Adrenal gland (tissue), 12 donors: ENCODE data around the gene ARFGEF3. TPM values are rescaled to one million over a fixed set of nuclear protein-coding genes. Genes with fewer than 3 reads are reported as not detected.
A peak's percentile ranks its signal among the peaks of the same experiment; 100 is the strongest.
"Not testable (repeated sequence)": the region's sequence is repeated elsewhere in the genome, so short reads cannot be mapped to it uniquely, and the experiment has no call there.

Experiments
- DNase-seq, 7 donors: peaks; one replicate each; pipeline ENCODE4 v3.0.0-alpha.2; 2019 to 2020
- H3K27ac ChIP-seq, 5 donors: fragments of 200-600 bp; sonication (generic) in 4 of 5; 1 replicate in 3 of 5; 2 replicates in 2 of 5; pipeline versions ENCODE4 v1.5.1 to v1.8.0; 2016 to 2020; ENCODE audit warnings: mild to moderate bottlenecking in 1 of 5
- H3K27me3 ChIP-seq: fragments of 200-600 bp; 2 replicates; pipeline ENCODE4 v1.8.0; 2021
- H3K36me3 ChIP-seq, 2 donors: fragments of 200-600 bp; replicated peaks in 1 of 2; 1 replicate in 1 of 2; 2 replicates in 1 of 2; pipeline versions ENCODE4 v1.5.1 to v1.8.0; 2018 to 2022
- H3K4me1 ChIP-seq, 2 donors: fragments of 200-600 bp; replicated peaks in 1 of 2; 1 replicate in 1 of 2; 2 replicates in 1 of 2; pipeline versions ENCODE4 v1.5.1 to v1.8.0; 2018 to 2021
- H3K4me3 ChIP-seq, 4 donors: fragments of 200-600 bp; sonication (generic) in 3 of 4; one replicate each; pipeline ENCODE4 v1.5.1; 2016 to 2018
- H3K9me3 ChIP-seq, 3 donors: fragments of 200-600 bp; sonication (generic) in 1 of 3; replicated peaks in 1 of 3; 1 replicate in 2 of 3; 2 replicates in 1 of 3; pipeline versions ENCODE4 v1.5.1 to v1.8.0; 2016 to 2021
- CTCF ChIP-seq, 6 experiments: fragments of 450-650 bp in 4 of 6; fragments of 200-600 bp in 2 of 6; sonication (generic) in 1 of 6; IDR thresholded peaks; 1 replicate in 5 of 6; 2 replicates in 1 of 6; pipeline versions ENCODE4 v1.5.1 to v1.8.0; 2016 to 2021; ENCODE audit warnings: antibody characterized with exemption in 6 of 6, mild to moderate bottlenecking in 2 of 6, moderate library complexity in 1 of 6
- POLR2A ChIP-seq, 2 donors: fragments of 450-650 bp; IDR thresholded peaks; one replicate each; pipeline ENCODE4 v1.6.1; 2017; ENCODE audit warnings: antibody characterized with exemption in 2 of 2, mild to moderate bottlenecking in 2 of 2, moderate library complexity in 1 of 2
- WGBS, 4 donors: extraction: QIAGEN DNeasy Blood & Tissue Kit in 2 of 4; methylation state at CpG; one replicate each; pipeline versions ENCODE4 v1.1.5 to v1.1.7; 2013 to 2017; 5-methylcytosine and 5-hydroxymethylcytosine counted together
- intact Hi-C, 2 donors: fragments of 100-400 bp; cut with DNase I; formaldehyde crosslinking; loops; one replicate each; pipeline versions ENCODE4 v1.14.1 to v1.15.0; 2022 to 2023
- polyA plus RNA-seq, 3 donors: library from polyadenylated mRNA; stranded (reverse); fragments of 200-250 nt in 2 of 3; fragments of 350-450 nt in 1 of 3; fragmentation: Illumina TruSeq in 1 of 3; extraction: RNeasy Lipid Tissue Mini Kit (QIAGEN cat#74804) in 1 of 3; gene quantifications; one replicate each; pipeline ENCODE4 v1.2.3, GENCODE V29; 2013 to 2014
- total RNA-seq, 9 donors: library from RNA; depleted of rRNA in 4 of 9; stranded (reverse); fragments of >200 nt in 4 of 9; fragments of 120-200 nt in 1 of 9; fragmentation: NEBNext Ultra II Directional in 1 of 9; extraction: Animal tissue kit (Norgen Biotek cat#: 25700) in 1 of 9; gene quantifications; one replicate each; pipeline versions ENCODE4 v1.1.0 to v1.2.4, GENCODE V29; 2013 to 2023
- donor health status: healthy with polysubstance abuse.
- donor health status: Bipolar disorder and iron deficiency.
- donor health status: DM: yes; HTN: yes; CAD: no.
- donor health status: DM: no; HTN: no; CAD: no.
- donor health status: DM: no; HTN: no; CAD: no.
- donor health status: DM: yes; HTN: yes; CAD: no.

Gene ARFGEF3
- total and polyA plus RNA-seq, 12 donors = 0.06 to 10.9 (median 0.91) TPM; not detected in 1

DNA sequence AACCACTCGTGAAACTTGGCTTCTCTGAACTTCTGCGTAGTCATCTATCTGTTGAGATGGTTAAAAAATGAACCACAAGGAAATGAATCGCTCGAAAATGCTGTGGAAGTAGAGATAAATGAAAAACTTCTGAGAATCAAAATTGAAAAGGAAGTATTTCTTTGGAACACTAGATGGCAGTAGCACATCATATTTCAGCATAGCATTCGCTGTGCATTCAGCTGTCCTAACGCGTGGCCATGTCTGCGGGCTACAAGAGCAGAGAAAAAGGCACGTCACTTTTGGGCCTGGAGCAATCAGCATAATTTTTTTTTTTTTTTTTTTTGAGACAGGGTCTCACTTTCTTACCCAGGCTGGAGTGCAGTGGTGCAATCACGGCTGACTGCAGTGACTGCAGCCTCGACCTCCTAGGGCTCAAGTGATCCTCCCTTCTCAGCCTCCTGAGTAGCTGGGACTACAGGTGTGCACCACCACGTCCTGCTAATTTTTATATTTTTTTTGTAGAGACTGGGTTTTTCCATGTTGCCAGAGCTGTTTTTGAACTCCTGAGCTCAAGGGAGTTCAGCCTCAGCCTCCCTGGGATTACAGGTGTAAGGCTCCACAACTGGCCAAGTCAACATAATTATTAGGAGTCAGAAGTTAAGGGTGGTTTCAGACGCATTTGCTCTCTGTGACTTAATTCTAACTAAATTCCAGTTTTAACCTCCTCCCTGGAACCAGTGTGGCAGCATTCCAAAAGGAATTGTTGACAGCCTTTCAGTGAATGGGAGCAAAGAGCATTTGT lies 45.7 kb upstream of the ARFGEF3 start:
- Histone ChIP-seq H3K9me3 (no peaks in the 10 kb centered on the region), H3K27ac (no peak overlapping the region), H3K4me3 (no peak overlapping the region), H3K4me1 (no peaks in the 10 kb centered on the region), H3K36me3 (no peaks in the 10 kb centered on the region), H3K27me3 (no peaks in the 10 kb centered on the region)
- intact Hi-C loops = loop anchor here (5.0 to 10.0 kb wide), 6 partner anchors 169 to 649 kb away; partner anchors contain the start of gene HEBP2 (in 1 of the 2)
- WGBS, 4 donors = 19 to 22% (median 20%) methylated on average over 13 of the region's 13 CpGs
- TF ChIP-seq POLR2A (IDR thresholded peaks at IDR 0.05) (no peak), CTCF (IDR thresholded peaks at IDR 0.05) (peak; percentile 59 to 92 (median 82))
- DNase-seq = peak; percentile 39 to 83 (median 65)

- intact Hi-C loops = loop anchor here (5.0 to 10.0 kb wide), 6 partner anchors 168 to 648 kb away; partner anchors contain the start of gene HEBP2 (in 1 of the 2)
- Histone ChIP-seq H3K27me3 (no peaks in the 10 kb centered on the region), H3K27ac (no peak overlapping the region), H3K9me3 (no peaks in the 10 kb centered on the region), H3K4me3 (no peak overlapping the region), H3K4me1 (no peaks in the 10 kb centered on the region), H3K36me3 (no peaks in the 10 kb centered on the region)
- WGBS, 4 donors = 63 to 70% (median 66%) methylated on average over 3 of the region's 3 CpGs
- TF ChIP-seq POLR2A (IDR thresholded peaks at IDR 0.05) (no peak), CTCF (IDR thresholded peaks at IDR 0.05) (no peak)
- DNase-seq = no peak
Observed at GRCh38 chr6:138116661-138116999, 45.1 kb upstream of the ARFGEF3 start.

- no peaks in the 10 kb centered on the region for H3K36me3 ChIP-seq
- H3K27me3 ChIP-seq = no peaks in the 10 kb centered on the region
- DNase-seq = no peak
- H3K4me3 ChIP-seq = no peak overlapping the region
- H3K27ac ChIP-seq = no peak overlapping the region
- no peaks in the 10 kb centered on the region for H3K4me1 ChIP-seq
- intact Hi-C loops = loop anchor here (5.0 to 10.0 kb wide), 6 partner anchors 167 to 647 kb away; partner anchors contain the start of gene HEBP2 (in 1 of the 2)
- 76 to 87% (median 86%) methylated on average over 8 of the region's 8 CpGs for WGBS, 4 donors
- TF ChIP-seq POLR2A (IDR thresholded peaks at IDR 0.05) = no peak
- no peak for TF ChIP-seq CTCF (IDR thresholded peaks at IDR 0.05)
- H3K9me3 ChIP-seq = no peaks in the 10 kb centered on the region
Observed at GRCh38 chr6:138117376-138117914, 44.3 kb upstream of the ARFGEF3 start.

DNA sequence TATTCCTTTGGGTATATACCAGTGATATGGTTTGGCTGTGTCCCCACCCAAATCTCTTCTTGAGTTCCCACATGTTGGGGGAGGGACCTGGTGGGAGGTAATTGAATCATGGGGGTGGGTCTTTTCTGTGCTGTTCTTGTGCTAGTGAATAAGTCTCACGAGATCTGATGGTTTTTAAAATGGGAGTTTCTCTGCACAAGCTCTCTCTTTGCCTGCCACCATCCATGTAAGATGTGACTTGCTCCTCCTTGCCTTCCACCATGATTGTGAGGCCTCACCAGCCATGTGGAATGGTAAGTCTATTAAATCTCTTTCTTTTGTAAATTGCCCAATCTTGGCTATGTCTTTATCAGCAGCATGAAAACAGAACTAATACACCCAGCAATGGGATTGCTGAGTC lies 42.5 kb upstream of the ARFGEF3 start:
- not testable (repeated sequence) for DNase-seq, H3K27me3 ChIP-seq, H3K36me3 ChIP-seq, H3K27ac ChIP-seq, H3K4me3 ChIP-seq, H3K4me1 ChIP-seq, H3K9me3 ChIP-seq
- intact Hi-C loops = loop anchor here (5.0 to 10.0 kb wide), 6 partner anchors 166 to 646 kb away; partner anchors contain the start of gene HEBP2 (in 1 of the 2)
- 77 to 93% (median 82%) methylated on average over 1 of the region's 1 CpG for WGBS, 4 donors
